HEK293 (cell line): ENCODE results near the gene FRMD6.

Experiments
- CTCF ChIP-seq: fragments of 450-650 bp; formaldehyde crosslinking; IDR thresholded peaks from 2 replicates; pipeline ENCODE4 v1.5.1; 2016; ENCODE audit warnings: missing biosample characterization, missing genetic modification characterization
- GLIS1 ChIP-seq: fragments of 450-650 bp; formaldehyde crosslinking; IDR thresholded peaks from 2 replicates; pipeline ENCODE4 v1.5.1; 2016; ENCODE audit warnings: missing biosample characterization, missing genetic modification characterization
- OVOL3 ChIP-seq: fragments of 450-650 bp; formaldehyde crosslinking; IDR thresholded peaks from 2 replicates; pipeline ENCODE4 v1.5.1; 2016; ENCODE audit warnings: missing biosample characterization, missing genetic modification characterization
- SETDB1 ChIP-seq: IDR thresholded peaks from one replicate; pipeline ENCODE4 v1.6.1; 2017; ENCODE audit warnings: mild to moderate bottlenecking, low read length, moderate library complexity, mixed read lengths; ENCODE audit not compliant: insufficient read length
- YY1 ChIP-seq: fragments of 450-650 bp; formaldehyde crosslinking; IDR thresholded peaks from 2 replicates; pipeline ENCODE4 v1.5.1; 2018; ENCODE audit warnings: missing biosample characterization, missing genetic modification characterization
- ZEB2 ChIP-seq: fragments of 450-650 bp; formaldehyde crosslinking; IDR thresholded peaks from 2 replicates; pipeline ENCODE4 v1.5.1; 2016; ENCODE audit warnings: missing biosample characterization, missing genetic modification characterization
- ZNF174 ChIP-seq: fragments of 450-650 bp; formaldehyde crosslinking; IDR thresholded peaks from 2 replicates; pipeline ENCODE4 v1.5.0; 2017; ENCODE audit warnings: missing biosample characterization, mild to moderate bottlenecking, missing genetic modification characterization
- ZNF184 ChIP-seq: fragments of 450-650 bp; IDR thresholded peaks from 2 replicates; pipeline ENCODE4 v1.5.1; 2018; ENCODE audit warnings: missing biosample characterization, mild to moderate bottlenecking, missing genetic modification characterization
- ZNF366 ChIP-seq: fragments of 450-650 bp; formaldehyde crosslinking; conservative IDR thresholded peaks from 2 replicates; pipeline ENCODE4 v1.5.1; 2016; ENCODE audit warnings: missing biosample characterization, missing genetic modification characterization
- ZNF571 ChIP-seq: fragments of 450-650 bp; formaldehyde crosslinking; IDR thresholded peaks from 2 replicates; pipeline ENCODE4 v1.5.0; 2017; ENCODE audit warnings: missing biosample characterization, missing genetic modification characterization
- TF ChIP-seq, protein P1 (sequence below): fragments of 450-650 bp; formaldehyde crosslinking; optimal IDR thresholded peaks from 2 replicates; pipeline ENCODE3; 2016; ENCODE audit warnings: missing biosample characterization, mild to moderate bottlenecking, missing genetic modification characterization

- TF ChIP-seq, protein P1, sequence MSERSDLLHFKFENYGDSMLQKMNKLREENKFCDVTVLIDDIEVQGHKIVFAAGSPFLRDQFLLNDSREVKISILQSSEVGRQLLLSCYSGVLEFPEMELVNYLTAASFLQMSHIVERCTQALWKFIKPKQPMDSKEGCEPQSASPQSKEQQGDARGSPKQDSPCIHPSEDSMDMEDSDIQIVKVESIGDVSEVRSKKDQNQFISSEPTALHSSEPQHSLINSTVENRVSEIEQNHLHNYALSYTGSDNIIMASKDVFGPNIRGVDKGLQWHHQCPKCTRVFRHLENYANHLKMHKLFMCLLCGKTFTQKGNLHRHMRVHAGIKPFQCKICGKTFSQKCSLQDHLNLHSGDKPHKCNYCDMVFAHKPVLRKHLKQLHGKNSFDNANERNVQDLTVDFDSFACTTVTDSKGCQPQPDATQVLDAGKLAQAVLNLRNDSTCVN: no peak
- TF ChIP-seq ZEB2 (tag by site-specific recombination) (no peak), CTCF (tag by site-specific recombination) (no peak), ZNF366 (tag by site-specific recombination) (no peak), ZNF174 (tag by site-specific recombination) (no peak), OVOL3 (tag by site-specific recombination) (no peak), YY1 (tag by site-specific recombination) (no peak), ZNF571 (tag by site-specific recombination) (no peak), GLIS1 (tag by site-specific recombination) (no peak), SETDB1 (no peak), ZNF184 (no peak)
Measured at GRCh38 chr14:51639668-51640316, 11.9 kb upstream of the FRMD6 start.
